Suppressor macrophage treated with lipopolysaccharide for 4 hours (primary cell): ENCODE results near the gene ZSCAN5A.
"Not testable (repeated sequence)": the region's sequence is repeated elsewhere in the genome, so short reads cannot be mapped to it uniquely, and the experiment has no call there.

Experiments
- DNase-seq: peaks from one replicate; pipeline ENCODE4 v3.0.0-alpha.2; 2020

Gene ZSCAN5A

DNA sequence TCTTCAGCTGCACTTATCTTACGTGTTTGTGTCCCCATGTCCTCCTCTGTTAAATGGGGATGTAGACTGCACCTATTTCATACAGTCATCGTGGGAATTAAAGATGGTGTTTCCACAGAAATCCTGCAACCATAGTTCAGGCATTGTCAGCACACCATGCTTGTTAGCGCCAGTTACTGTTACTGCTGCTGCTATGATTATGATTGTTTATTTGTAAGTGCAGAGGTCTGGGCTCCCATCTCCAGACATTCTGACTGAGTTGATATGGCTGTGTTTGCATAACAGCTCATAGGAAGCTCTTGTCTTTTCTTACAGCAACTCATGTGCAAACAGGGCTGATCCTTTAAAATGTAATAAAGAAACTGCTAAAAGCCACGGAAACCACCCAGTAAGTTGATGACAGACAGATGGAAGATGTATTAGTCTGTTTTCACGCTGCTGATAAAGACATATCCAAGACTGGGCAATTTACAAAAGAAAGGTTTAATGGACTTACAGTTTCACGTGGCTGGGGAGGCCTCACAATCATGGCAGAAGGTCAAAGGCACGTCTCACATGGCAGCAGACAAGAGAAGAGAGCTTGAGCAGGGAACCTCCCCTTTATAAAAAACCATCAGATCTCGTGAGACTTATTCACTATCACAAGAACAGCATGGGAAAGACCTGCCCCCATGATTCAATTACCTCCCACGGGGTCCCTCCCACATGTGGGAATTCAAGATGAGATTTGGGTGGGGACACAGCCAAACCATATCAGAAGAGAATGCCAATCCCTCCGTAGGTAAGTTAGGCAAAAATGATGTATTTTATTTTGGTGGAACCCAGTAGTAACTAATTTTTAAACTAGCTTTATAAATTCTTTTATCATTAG, 1.6 kb downstream of the ZSCAN5A start:
- DNase-seq: no peak

DNA sequence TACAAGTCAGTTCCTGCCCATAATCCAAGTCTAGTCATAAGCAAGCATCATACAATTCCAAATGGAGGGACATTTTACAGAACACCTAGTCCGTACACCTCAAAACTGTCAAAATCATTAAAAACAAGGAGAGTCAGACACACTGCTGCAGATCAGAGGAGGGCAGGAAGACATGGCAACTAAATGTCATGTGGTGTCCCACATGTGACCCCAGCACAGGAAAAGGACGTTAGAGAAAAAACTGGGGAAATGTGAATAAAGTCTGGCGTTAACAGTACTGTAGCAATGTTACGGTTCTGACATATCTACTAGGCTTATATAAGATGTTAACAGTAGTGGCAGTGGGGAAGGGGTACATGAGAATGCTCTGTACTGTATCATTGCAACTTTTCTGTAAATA, 2.3 kb downstream of the ZSCAN5A start:
- DNase-seq: no peak

DNA sequence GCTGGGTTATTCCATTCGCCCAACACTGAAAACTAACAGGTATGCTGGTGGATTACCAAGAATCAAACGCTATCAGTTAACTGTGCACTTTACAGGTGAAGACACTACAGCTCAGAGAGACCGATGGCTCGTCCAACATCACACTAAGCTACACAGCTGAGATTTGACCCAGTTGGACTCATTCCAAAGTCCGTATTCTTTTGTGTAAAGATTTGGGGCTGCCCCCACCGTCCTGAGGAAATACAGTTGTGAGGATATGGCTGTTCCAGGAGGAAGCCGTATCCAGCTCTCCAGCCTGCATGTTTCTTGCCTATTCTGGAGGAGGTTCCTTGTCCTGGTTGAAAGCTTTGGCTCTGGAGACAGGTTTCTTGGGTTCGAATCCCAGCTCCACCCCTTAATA, 4.2 kb downstream of the ZSCAN5A start:
- DNase-seq: no peak

DNA sequence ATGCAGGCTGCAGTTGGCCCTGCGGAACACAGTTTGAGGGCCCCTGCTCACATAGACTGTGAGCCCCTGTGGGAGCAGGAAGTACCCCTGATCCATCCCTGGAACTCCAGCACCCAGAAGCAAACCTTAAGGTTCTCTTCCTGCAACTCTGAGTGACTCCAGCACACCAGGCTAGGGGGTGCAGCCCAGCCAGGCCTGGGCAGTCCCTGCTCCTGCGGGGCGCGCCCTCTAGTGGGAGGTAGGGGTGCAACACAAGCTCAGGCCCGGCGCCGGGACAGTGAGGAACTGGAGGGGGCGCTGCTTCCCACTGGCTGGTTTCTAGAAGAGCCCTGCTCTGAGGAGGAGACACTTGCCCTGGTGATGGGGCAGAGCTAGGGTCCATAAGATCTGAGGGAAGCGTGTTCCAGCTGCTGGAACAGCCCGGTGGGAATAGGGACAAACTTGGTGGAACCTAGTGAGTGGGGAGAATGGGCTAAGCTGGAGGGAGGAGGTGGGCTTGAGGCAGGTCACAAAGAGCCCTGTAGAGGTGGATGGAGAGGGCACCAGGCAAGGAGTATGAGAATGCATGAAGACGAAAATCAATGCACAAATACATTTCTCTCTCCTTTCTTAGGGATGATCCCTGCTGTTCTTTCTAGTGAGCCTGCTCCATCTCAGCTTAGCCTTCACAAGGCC, 5.0 kb downstream of the ZSCAN5A start:
- peak; percentile 57 for DNase-seq

DNA sequence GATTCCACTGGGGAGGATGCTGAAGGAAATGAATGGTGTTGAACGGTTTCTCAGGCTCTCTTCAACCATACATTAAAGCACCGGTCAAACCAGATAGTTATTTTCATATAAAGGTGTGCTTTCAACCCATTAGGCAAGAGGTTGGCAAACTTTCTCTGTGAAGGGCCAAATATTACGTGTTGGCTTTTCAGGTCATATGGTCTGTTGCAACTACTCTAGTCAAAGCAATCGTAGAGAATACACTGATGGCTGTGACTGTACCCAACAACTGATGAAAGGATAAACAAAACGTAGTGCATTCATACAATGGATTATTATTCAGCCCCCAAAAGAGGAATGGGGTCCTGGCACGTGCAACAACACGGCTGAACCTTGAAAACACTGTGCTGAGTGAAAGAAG, 5.8 kb downstream of the ZSCAN5A start:
- DNase-seq: no peak

DNA sequence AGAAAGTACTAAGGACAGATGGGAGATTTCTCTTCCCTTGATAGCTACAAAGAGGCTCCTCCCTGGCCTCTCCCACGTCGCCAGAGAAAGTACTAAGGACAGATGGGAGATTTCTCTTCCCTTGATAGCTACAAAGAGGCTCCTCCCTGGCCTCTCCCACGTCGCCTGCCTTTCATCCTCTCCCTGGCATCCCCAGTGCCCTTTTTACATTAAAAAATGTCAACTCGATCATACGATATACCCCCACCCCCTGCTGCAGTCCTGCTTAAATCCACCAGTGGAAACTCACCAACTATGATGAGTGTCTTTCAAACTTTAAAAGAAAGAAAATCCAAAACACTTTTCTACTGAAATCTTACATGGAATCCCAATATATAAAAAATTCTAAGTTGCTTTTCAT, 7.6 kb downstream of the ZSCAN5A start:
- not testable (repeated sequence) for DNase-seq

DNA sequence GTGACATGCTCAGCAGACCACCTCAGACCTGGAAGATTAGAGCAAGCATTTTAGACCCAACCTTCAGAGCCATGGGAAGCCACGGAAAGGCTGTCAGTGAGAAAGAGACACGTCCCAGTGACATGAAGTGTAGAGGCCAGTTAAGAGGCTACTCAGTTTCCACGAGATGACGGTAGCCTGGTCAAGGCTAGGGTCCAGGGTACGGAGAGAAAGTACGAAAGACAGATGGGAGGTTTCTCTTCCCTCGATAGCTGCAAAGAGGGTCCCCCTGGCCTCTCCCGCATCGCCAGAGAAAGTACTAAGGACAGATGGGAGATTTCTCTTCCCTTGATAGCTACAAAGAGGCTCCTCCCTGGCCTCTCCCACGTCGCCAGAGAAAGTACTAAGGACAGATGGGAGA, 8.6 kb downstream of the ZSCAN5A start:
- DNase-seq: no peak

DNA sequence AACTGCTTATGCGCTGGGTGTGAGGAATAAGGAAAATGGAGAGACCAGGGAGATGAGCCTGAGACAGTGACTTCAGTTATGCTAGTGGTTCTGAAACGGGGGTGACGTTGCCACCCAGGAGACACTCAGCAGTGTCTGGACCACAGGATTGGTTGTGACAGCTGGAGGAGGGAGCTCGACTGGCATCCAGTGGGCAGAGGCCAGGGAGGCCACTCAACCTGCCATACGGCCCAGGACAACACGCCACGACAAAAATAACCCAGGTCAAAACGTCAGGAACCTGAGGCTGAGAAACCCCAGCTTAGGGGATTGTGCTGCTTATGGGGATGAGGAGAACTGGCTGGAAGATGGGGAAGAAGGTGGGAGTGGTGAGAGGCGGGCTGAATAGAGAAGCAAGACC, 10.4 kb downstream of the ZSCAN5A start:
- DNase-seq: no peak

DNA sequence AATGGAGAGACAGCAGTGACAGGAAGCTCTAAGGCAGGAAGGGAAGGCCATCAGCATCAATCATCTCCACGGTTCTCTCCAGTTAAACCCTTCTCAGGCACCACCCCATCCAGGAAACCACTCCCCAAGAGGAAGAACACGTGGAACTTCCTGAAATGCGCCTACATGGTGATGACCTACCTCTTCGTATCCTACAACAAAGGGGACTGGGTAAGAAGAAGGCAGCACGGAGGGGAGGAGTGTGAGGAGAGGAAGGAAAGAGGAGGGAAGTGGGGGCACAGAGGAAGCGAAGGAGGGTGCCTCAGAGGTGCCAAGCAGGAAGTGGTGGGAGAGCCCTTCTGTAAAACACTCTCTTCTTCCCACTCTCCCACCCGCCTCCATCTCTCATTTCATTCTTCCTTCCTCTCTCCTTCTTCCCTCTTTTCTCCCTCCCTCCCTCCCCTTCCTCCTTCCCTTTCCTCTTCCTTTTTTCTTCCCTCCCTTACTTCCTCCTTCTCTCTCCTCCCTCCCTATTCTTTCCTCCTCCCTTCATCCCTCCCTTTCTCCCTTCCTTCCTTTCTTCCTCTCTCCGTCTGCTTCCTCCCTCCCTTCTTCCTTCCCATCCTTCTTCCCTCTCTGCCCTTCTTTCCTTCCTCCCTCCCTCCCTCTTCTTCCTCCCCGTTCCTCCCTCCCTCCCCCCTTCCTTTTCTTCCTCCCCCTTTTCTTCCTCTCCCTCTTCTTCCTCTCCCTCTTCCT, 12.6 kb downstream of the ZSCAN5A start:
- DNase-seq: no peak

DNA sequence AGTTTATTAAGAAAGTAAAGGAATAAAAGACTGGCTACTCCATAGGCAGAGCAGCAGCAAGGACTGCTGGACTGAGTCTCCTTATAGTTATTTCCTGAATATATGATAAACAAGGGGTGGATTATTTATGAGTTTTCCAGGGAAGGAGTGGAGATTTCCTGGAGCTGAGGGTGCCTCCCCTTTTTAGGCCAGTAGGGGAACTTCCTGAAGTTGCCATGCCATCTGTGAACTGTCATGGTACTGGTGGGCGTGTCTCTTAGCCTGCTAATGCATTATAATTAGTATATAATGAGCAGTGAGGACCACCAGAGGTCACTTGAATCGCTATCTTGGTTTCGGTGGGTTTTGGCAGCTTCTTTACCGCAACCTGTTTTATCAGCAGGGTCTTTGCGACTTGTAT, 13.5 kb downstream of the ZSCAN5A start:
- no peak for DNase-seq

DNA sequence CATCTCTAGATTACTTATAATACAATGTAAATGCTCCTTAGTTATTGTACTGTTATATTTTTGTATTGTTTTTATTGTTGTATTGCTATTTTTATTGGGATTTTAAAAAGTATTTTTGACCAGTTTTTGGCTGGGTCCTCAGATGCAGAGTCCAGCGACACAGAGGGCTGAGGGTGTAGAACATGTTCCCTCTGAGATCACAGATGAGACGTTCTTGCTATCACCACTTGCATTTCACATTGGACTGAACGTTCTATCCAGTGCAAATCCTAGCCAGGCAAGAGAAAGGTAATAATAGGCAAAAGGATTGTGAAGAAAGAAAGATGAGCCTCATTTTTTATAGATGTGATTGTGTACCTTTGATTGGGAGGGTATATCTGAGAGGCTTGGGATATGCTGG, 15.0 kb downstream of the ZSCAN5A start:
- no peak for DNase-seq

DNA sequence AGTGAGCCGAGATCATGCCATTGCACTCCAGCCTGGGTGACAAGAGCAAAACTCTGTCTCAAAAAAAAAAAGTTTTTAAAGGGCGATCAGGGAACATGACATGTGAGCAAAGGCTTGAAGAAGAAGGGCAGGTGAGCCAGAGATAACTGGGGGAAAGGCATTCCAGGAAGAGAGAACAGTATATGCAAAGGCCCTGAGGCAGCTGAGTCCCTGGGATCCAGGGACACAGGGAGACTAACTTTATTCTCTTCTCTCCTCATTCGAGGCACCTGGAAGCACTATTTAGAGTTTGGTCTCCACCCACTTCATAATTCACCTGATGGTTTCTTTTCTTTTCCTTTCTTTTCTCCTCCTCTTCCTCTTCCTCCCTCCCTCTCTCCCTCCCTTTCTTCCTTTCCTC, 17.6 kb downstream of the ZSCAN5A start:
- DNase-seq: no peak

DNA sequence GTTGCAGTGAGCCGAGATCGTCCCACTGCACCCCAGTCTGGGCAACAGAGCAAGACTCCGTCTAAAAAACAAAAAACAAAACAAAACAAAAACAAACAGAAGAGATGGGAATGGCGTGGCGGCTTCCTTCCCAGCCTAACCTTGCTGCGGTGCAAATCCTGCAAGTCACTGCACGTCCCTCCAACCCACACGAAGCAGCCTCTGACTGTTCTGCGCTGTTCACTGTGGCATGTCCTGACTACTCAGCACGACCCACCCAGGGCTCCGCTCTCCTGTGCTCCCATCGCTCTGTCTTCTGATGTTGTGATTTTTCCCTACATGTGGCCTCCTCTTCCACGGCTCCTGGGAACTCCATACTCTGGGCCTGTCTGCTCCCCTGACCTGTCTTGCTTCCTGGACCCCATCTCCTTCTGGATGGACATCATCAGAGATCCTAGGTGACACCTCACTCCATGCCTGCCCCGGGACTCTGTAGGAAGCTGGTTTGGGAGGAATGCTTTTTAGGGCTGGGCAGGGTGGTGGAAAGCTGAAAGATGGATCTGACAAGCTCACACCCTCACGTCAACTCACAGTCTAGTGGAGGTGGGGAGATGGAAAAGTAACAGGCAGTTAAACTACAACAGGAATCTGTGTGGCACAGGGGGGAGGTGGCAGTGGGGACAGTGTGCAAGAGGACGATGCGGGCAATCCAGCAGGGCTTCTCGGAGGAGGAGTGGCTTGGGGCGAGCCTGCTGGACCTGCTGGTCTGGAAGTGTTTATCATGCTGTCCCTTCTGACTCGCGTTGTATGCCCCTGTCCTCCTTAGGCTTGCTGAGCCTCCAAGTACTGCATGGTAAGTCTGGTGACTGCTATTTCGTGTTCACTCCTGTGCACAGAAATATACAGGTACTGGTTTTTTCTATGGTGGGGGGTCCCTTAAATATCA, 18.8 kb downstream of the ZSCAN5A start:
- no peak for DNase-seq

DNA sequence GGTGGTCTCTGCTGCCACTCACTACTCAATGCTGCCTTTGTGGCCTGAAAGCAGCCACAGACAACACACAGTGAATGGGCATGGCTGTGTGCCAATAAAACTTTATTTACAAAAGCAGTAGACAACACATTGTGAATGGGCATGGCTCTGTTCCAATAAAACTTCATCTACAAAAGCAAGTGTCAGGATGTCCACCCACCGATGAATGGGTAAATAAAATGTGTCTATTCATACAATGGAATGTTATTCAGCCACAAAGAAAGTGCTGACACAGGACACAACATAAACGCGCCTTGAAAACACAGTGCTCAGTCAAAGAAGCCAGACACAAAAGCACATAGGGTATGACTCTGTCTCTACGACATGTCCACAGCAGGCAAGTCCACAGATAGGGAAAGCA, 20.1 kb downstream of the ZSCAN5A start:
- DNase-seq: no peak

DNA sequence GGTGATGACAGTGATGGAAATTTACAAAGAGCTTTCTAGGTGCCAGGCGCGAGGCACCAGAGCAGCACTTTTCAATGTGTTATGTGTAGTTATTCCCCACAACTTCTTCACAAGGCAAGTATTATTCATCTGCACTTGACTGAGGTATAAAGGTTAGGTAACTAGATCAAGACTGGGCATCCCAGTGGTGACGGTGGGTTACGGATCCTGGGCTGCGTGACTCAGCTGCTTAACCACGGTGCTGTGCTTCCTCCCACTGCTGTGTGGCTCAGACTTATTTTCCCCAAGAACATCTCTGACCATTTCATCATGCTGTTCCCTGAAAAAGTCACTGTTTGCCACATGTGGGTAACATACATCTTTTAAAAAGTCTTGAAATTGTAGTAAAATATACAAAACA, 22.8 kb downstream of the ZSCAN5A start:
- DNase-seq: peak; percentile 6

DNA sequence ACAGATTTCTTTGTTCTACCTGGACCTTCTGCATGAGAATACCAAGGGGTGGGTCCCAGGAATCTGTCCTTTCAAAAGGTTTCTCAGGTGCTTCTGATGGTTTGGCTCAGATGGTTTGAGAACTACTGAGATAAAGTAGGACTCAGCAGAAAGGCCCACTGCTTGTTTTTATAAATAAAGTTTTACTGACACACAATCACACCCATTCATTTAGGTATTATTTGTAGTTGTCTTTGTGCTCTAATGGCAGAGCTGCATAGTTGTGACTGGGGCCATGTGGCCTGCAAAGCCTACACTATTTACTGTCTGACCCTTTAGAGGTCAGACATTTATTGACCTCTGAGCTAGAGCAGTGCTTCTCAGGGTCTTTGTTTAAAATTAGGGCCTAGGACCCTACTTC, 24.5 kb downstream of the ZSCAN5A start:
- no peak for DNase-seq

DNA sequence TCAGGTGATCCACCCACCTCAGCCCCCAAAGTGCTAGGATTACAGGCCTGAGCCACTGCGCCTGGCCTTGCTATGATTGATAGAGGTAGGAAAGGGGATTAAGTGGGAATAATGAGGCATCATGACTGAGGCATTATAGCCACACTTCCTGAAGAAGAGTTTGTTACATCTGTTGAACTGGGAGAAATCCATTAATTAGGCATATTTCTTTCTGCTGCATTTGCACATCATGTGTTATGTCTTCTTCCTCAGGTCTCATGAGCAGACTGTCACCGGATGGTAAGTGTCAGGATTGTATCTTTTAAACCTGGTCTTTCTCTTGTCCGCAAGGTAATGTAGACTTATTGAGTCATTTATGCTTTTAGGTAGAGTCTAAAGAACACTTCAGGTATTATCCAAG, 29.9 kb downstream of the ZSCAN5A start:
- DNase-seq: no peak

DNA sequence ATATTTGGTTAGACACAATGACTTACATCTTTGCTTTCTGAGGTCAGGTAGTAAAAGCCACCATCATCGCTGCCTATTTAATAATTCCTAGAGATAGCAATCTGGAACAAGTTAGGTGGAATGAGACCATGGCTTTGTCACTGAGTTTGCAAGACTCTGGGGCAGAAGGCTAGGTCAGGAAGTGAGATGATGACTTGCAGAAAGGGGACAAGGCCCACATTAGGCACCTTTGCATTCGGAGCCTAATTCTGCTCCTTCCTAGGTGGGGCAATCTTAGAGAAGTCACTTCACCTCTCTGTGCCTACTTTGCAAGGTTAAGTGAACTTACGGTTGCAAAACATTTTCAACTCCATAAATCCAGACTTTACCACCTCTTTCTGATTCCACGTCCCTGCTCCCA, 31.8 kb downstream of the ZSCAN5A start:
- DNase-seq: no peak

DNA sequence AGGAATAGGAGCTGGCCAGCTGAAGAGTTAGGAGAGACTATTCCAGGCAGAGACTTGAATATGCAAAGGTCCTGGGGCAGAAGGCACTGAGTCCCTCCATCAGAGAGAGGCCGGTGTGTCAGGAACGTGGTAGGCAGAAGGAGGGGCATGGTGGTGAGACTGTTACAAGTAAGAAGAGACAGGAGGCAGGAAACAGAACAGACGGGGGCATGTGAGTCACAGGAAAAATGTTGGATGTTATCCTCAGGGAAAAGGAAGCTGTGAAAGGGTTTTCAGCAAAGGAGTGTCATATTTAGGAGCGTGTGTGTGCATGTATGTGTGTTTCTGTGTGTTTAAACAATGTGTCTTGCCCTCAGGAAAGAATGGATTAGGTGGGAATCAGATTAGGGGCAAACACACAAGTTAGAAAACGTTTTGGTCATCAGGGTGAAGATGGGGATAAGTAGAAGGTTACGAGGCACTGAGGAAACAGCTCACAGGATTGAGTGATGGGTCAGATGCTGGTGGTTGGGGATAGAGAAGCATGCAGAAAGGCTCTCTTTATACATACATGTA, 41.0 kb downstream of the ZSCAN5A start:
- no peak for DNase-seq

DNA sequence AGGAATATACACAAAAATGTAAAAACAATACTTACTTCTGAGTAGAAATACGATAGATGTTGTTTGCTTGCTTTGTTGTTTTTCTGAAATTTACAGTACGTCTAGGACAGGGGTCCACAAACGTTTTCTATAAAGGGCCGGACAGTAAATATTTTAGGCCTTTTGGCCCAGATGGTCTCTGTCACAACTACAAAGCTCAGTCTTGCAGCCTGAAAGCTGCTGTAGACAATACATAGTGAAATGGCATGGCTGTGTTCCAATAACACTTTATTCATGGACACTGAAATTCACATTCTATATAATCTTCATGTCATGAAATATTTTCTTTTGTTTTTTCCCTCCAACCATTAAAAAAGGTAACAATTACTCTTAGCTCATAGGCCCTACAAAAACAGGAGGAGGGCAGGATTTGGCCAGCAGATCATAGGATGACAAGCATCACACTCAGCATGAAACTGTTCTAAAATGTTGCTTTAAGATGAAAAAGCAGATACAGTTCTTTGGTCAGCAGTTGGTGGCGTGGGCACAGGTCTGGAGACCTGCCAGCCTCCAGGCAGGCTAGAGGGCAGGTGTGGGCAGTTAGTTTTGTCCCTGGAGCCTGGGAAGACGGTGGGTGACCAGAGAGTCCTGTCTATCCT, 42.4 kb downstream of the ZSCAN5A start, which contains the start of gene EDDM13:
Gene EDDM13, plus strand, starts transcription at position 588 of the 638 bp plus-strand sequence. CDS start 87 bp downstream, outside the sequence.
- DNase-seq: no peak

DNA sequence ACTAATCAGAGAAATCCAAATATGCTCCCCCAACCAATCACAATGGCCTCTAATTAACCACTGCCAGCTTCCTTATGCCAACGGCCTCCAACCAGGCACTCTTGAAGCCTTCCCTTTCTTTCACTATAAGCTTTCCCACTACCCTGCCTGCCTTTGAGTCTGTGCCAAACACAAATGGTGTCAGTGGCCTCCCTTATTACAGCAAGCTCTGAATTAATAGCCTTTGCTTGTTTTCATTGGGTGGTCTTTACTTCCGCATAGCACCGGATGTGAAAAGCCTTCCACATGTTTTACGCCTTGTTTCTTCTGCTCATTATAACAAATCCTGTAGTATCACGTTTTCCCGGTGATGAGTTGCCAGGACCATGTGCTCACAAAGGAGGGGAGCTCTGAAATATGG, 43.5 kb downstream of the ZSCAN5A start:
- peak; percentile 4 for DNase-seq

DNA sequence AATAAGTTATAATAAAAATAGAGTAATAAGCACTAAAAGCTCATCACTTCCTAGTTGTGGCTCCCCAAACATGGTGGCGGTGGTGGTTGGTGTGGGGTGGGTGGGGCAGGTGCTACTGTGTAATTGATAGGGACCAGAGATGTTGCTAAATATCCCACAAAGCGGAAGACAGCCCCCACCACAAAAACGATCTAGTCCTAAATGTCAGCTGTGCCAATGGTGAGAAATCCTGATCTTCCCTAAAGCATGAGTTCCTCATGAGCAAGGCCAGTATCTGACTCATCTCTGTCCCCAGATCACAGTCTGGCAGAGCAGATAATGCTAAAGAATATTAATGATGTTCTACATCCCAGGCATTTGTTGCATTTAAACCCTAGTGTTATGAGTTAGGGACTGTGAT, 44.0 kb downstream of the ZSCAN5A start:
- DNase-seq: peak; percentile 90
